Spleen (tissue), 11 donors: ENCODE results near the gene GAGE12G. TPM values are rescaled to one million over a fixed set of nuclear protein-coding genes. Genes with fewer than 3 reads are reported as not detected.
"Not testable (repeated sequence)": the region's sequence is repeated elsewhere in the genome, so short reads cannot be mapped to it uniquely, and the experiment has no call there.

Source experiments
- DNase-seq: peaks from one replicate; pipeline ENCODE4 v3.0.0-alpha.2; 2020
- H3K27ac ChIP-seq, 8 donors: fragments of 200-600 bp; sonication (generic) in 7 of 8; 1 replicate in 4 of 8; 2 replicates in 4 of 8; pipeline versions ENCODE4 v1.5.0 to v1.8.0; 2016 to 2021; ENCODE audit warnings: inconsistent platforms in 4 of 8, mild to moderate bottlenecking in 4 of 8, moderate library complexity in 1 of 8
- H3K27me3 ChIP-seq, 7 donors: fragments of 200-600 bp; sonication (generic) in 6 of 7; replicated peaks in 1 of 7; 1 replicate in 4 of 7; 2 replicates in 3 of 7; pipeline versions ENCODE4 v1.5.0 to v1.8.0; 2016 to 2021; ENCODE audit warnings: inconsistent platforms in 3 of 7, mild to moderate bottlenecking in 1 of 7
- H3K36me3 ChIP-seq, 6 donors: fragments of 200-600 bp; sonication (generic) in 5 of 6; 1 replicate in 4 of 6; 2 replicates in 2 of 6; pipeline versions ENCODE4 v1.5.0 to v1.8.0; 2016 to 2021; ENCODE audit warnings: inconsistent platforms in 2 of 6
- H3K4me1 ChIP-seq, 6 donors: fragments of 200-600 bp; sonication (generic) in 5 of 6; 1 replicate in 3 of 6; 2 replicates in 3 of 6; pipeline versions ENCODE4 v1.5.0 to v1.8.0; 2016 to 2021; ENCODE audit warnings: inconsistent platforms in 3 of 6
- H3K4me3 ChIP-seq, 8 donors: fragments of 200-600 bp; sonication (generic) in 7 of 8; 1 replicate in 4 of 8; 2 replicates in 4 of 8; pipeline versions ENCODE4 v1.5.0 to v1.8.0; 2016 to 2021; ENCODE audit warnings: inconsistent platforms in 4 of 8, mild to moderate bottlenecking in 4 of 8, moderate library complexity in 2 of 8
- H3K9me3 ChIP-seq, 8 donors: fragments of 200-600 bp; sonication (generic) in 7 of 8; 1 replicate in 4 of 8; 2 replicates in 4 of 8; pipeline versions ENCODE4 v1.5.0 to v1.8.0; 2016 to 2021; ENCODE audit warnings: inconsistent platforms in 4 of 8
- POLR2A ChIP-seq, 3 donors: fragments of 450-650 bp; IDR thresholded peaks; one replicate each; pipeline ENCODE4 v1.5.1; 2017; ENCODE audit warnings: antibody characterized with exemption in 3 of 3, mild to moderate bottlenecking in 1 of 3
- POLR2AphosphoS5 ChIP-seq, 3 donors: sonication (generic); formaldehyde crosslinking; IDR thresholded peaks; one replicate each; pipeline ENCODE4 v1.5.1; 2017; ENCODE audit warnings: antibody characterized with exemption in 3 of 3
- WGBS, 5 donors: extraction: QIAGEN DNeasy Blood & Tissue Kit in 3 of 5; methylation state at CpG; one replicate each; pipeline versions ENCODE4 v1.1.5 to v1.1.7; 2013 to 2018; 5-methylcytosine and 5-hydroxymethylcytosine counted together
- intact Hi-C: fragments of 100-400 bp; cut with DNase I; formaldehyde crosslinking; loops from one replicate; pipeline ENCODE4 v1.15.0; 2023; ENCODE audit warnings: low total_unique reads
- polyA plus RNA-seq, 3 donors: library from polyadenylated mRNA; stranded (reverse); fragments of 200-250 nt; gene quantifications; one replicate each; pipeline ENCODE4 v1.2.1, GENCODE V29; 2013
- small RNA-seq, 4 donors: library from RNA; depleted of rRNA; stranded (forward); fragments of <200 nt; gene quantifications; one replicate each; pipeline ENCODE3, GENCODE V24; 2016
- total RNA-seq, 7 donors: library from RNA; depleted of rRNA in 3 of 7; stranded (reverse); fragments of >200 nt in 3 of 7; fragmentation: NEBNext Ultra II Directional in 4 of 7; extraction: Animal tissue kit (Norgen Biotek cat#: 25700) in 4 of 7; gene quantifications; one replicate each; pipeline versions ENCODE4 v1.1.0 to v1.2.1, GENCODE V29; 2016 to 2021
- TF ChIP-seq, protein P1 (sequence below), 11 experiments: fragments of 200-600 bp in 7 of 11; fragments of 450-650 bp in 4 of 11; sonication (generic) in 4 of 11; IDR thresholded peaks in 8 of 11; conservative IDR thresholded peaks in 3 of 11; 1 replicate in 7 of 11; 2 replicates in 4 of 11; pipeline versions ENCODE4 v1.4.0 to v1.8.0; 2016 to 2021; ENCODE audit warnings: antibody characterized with exemption in 11 of 11, inconsistent platforms in 4 of 11, mild to moderate bottlenecking in 1 of 11
- donor health status: healthy with polysubstance abuse.
- donor health status: DM: no; HTN: no; CAD: no; lungs with moderate emphysema.
- donor health status: DM: no; HTN: no; CAD: no.
- donor health status: Bipolar disorder and iron deficiency.
- donor health status: healthy.
- donor health status: DM: no; HTN: no; CAD: no.
- donor health status: DM: yes; HTN: yes; CAD: no.

The GAGE12G gene
- total and polyA plus RNA-seq, 10 donors, result not detected

- DNase-seq, H3K36me3 ChIP-seq, H3K4me1 ChIP-seq, H3K4me3 ChIP-seq, H3K9me3 ChIP-seq, H3K27ac ChIP-seq, intact Hi-C loops, H3K27me3 ChIP-seq: not testable (repeated sequence)
- WGBS, 5 donors, result no CpG with 5 or more reads among the region's 16 CpGs
Measured at GRCh38 chrX:49598720-49599119, 28.5 kb downstream of the GAGE12G start, which contains the start of gene GAGE1. TSS of gene GAGE1 (plus strand) at chrX:49599020. CDS start at chrX:49600175, 1,155 bp downstream.

GRCh38 chrX:49610718-49611310 is 40.6 kb downstream of the GAGE12G start:
- no peak overlapping the region for H3K27ac ChIP-seq
- no peaks in the 10 kb centered on the region for H3K9me3 ChIP-seq
- H3K27me3 ChIP-seq, result peaks cover 0 to 4% (median 0%) of the 10 kb centered on the region in 7 donors
- no peak for TF ChIP-seq POLR2AphosphoS5 (IDR thresholded peaks at IDR 0.05)
- TF ChIP-seq POLR2A (IDR thresholded peaks at IDR 0.05), result no peak
- TF ChIP-seq, protein P1, sequence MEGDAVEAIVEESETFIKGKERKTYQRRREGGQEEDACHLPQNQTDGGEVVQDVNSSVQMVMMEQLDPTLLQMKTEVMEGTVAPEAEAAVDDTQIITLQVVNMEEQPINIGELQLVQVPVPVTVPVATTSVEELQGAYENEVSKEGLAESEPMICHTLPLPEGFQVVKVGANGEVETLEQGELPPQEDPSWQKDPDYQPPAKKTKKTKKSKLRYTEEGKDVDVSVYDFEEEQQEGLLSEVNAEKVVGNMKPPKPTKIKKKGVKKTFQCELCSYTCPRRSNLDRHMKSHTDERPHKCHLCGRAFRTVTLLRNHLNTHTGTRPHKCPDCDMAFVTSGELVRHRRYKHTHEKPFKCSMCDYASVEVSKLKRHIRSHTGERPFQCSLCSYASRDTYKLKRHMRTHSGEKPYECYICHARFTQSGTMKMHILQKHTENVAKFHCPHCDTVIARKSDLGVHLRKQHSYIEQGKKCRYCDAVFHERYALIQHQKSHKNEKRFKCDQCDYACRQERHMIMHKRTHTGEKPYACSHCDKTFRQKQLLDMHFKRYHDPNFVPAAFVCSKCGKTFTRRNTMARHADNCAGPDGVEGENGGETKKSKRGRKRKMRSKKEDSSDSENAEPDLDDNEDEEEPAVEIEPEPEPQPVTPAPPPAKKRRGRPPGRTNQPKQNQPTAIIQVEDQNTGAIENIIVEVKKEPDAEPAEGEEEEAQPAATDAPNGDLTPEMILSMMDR (IDR thresholded peaks at IDR 0.05 in 8 of 11, conservative IDR thresholded peaks at IDR 0.05 in 3 of 11), result no peak
- H3K36me3 ChIP-seq, result no peaks in the 10 kb centered on the region
- 51 to 64% (median 57%) methylated on average over 6 to 7 of the region's 7 CpGs for WGBS, 5 donors
- H3K4me1 ChIP-seq, result no peaks in the 10 kb centered on the region
- intact Hi-C loops, result no loop called here
- DNase-seq, result no peak
- no peak overlapping the region for H3K4me3 ChIP-seq

DNA sequence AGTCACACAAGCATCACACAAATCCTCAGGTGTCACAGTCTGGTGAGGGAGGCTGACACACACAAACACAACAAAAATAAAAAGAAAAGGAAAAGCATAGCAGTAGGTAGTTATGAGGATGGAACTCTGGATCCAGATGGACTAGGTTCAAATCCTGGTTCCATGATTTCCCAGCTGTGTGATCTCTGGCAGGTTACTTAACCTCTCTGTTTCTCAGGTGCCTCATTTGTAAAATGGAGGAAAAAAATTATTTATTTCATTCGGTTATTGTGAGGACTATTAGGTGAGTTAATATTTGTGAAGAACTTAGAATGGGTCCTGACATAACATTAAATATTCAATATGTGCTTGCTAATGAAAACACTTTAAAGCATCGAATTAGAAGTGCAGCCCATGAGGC is 48.4 kb downstream of the GAGE12G start:
- H3K4me3 ChIP-seq, result no peak overlapping the region
- intact Hi-C loops, result no loop called here
- TF ChIP-seq POLR2AphosphoS5 (IDR thresholded peaks at IDR 0.05) (no peak), POLR2A (IDR thresholded peaks at IDR 0.05) (no peak)
- TF ChIP-seq, protein P1 (IDR thresholded peaks at IDR 0.05 in 8 of 11, conservative IDR thresholded peaks at IDR 0.05 in 3 of 11), result no peak
- no peak for DNase-seq
- no peaks in the 10 kb centered on the region for H3K4me1 ChIP-seq
- WGBS, 5 donors, result 83 to 97% (median 89%) methylated on average over 2 of the region's 2 CpGs
- peaks cover 0 to 4% (median 0%) of the 10 kb centered on the region in 7 donors for H3K27me3 ChIP-seq
- no peaks in the 10 kb centered on the region for H3K36me3 ChIP-seq
- no peak overlapping the region for H3K27ac ChIP-seq
- H3K9me3 ChIP-seq, result no peaks in the 10 kb centered on the region

Small RNAs within 50 kb of the gene (small RNA-seq; reads per million reads assigned to genes)
- 0 reads per million in 4 donors for gene GAGE12B

Other genes starting within 250 kb of the GAGE12G start
- gene GAGE12J, start 248.4 kb upstream of the GAGE12G start, total RNA-seq, result not detected
- not detected for gene GAGE12J, start 248.4 kb upstream of the GAGE12G start, polyA plus RNA-seq
- not detected for gene GAGE13, start 238.8 kb upstream of the GAGE12G start, total RNA-seq
- not detected for gene GAGE13, start 238.8 kb upstream of the GAGE12G start, polyA plus RNA-seq
- gene GAGE12C, start 38.2 kb upstream of the GAGE12G start, total RNA-seq, result not detected
- gene GAGE12C, start 38.2 kb upstream of the GAGE12G start, polyA plus RNA-seq, result not detected
- gene GAGE12D, start 28.7 kb upstream of the GAGE12G start, total RNA-seq, result not detected
- gene GAGE12D, start 28.7 kb upstream of the GAGE12G start, polyA plus RNA-seq, result not detected
- not detected for gene GAGE12E, start 19.1 kb upstream of the GAGE12G start, total RNA-seq
- gene GAGE12E, start 19.1 kb upstream of the GAGE12G start, polyA plus RNA-seq, result not detected
- gene GAGE12F, start 9.6 kb upstream of the GAGE12G start, total RNA-seq, result not detected
- gene GAGE12F, start 9.6 kb upstream of the GAGE12G start, polyA plus RNA-seq, result not detected
- not detected for gene GAGE12H, start 9.5 kb downstream of the GAGE12G start, total RNA-seq
- gene GAGE12H, start 9.5 kb downstream of the GAGE12G start, polyA plus RNA-seq, result not detected
- not detected for gene GAGE2A, start 19.1 kb downstream of the GAGE12G start, total RNA-seq
- gene GAGE2A, start 19.1 kb downstream of the GAGE12G start, polyA plus RNA-seq, result not detected
- gene GAGE1, start 28.6 kb downstream of the GAGE12G start, total RNA-seq, result not detected
- not detected for gene GAGE1, start 28.6 kb downstream of the GAGE12G start, polyA plus RNA-seq
- not detected for gene PAGE1, start 125.6 kb downstream of the GAGE12G start, total RNA-seq
- gene PAGE1, start 125.6 kb downstream of the GAGE12G start, polyA plus RNA-seq, result not detected